ENCODE data around the gene TTC38. TPM values are rescaled to one million over a fixed set of nuclear protein-coding genes. Genes with fewer than 3 reads are reported as not detected.

Gene TTC38
- total and polyA plus RNA-seq, 4 donors = 14.8 to 33.9 (median 28.6) TPM

- no peak overlapping the region for H3K4me3 ChIP-seq
- WGBS, 2 donors = 96 to 98% methylated on average over 8 of the region's 8 CpGs
- peaks cover 0 to 18% (median 6%) of the 10 kb centered on the region in 5 donors for H3K4me1 ChIP-seq (ENCODE audit: control insufficient read depth in 5 of 5, insufficient read depth in 5 of 5, low read length in 5 of 5)
- no peak for TF ChIP-seq CTCF (IDR thresholded peaks at IDR 0.05; ENCODE audit: control extremely low read depth, extremely low read depth)
- H3K27me3 ChIP-seq (ENCODE audit: control insufficient read depth in 3 of 3, insufficient read depth in 3 of 3, low read length in 2 of 3) = no peaks in the 10 kb centered on the region
- H3K36me3 ChIP-seq (ENCODE audit: control insufficient read depth in 4 of 4, insufficient read depth in 4 of 4, low read length in 4 of 4) = peaks cover 8 to 36% (median 28%) of the 10 kb centered on the region in 4 donors
- no peak for ATAC-seq (ENCODE audit: insufficient read depth, low FRiP score)
- no peak overlapping the region for H3K27ac ChIP-seq (ENCODE audit: low read depth in 1 of 2, low read length in 1 of 2)
- H3K9ac ChIP-seq (ENCODE audit: insufficient read depth in 1 of 2, low read length in 2 of 2) = no peak overlapping the region
- H3K9me3 ChIP-seq (ENCODE audit: control insufficient read depth in 4 of 4, insufficient read depth in 3 of 4, low read length in 3 of 4) = no peaks in the 10 kb centered on the region
- no peak for DNase-seq
These were observed 4.4 kb downstream of the TTC38 start for GRCh38 chr22:46272196-46272595.

- no peak for TF ChIP-seq CTCF (IDR thresholded peaks at IDR 0.05; ENCODE audit: control extremely low read depth, extremely low read depth)
These were observed 5.1 kb downstream of the TTC38 start for GRCh38 chr22:46272762-46273431.

GRCh38 chr22:46273432-46274148 lies 5.8 kb downstream of the TTC38 start:
- 92 to 95% methylated on average over 12 of the region's 12 CpGs for WGBS, 2 donors
- DNase-seq = no peak
- Histone ChIP-seq H3K9ac (ENCODE audit: insufficient read depth in 1 of 2, low read length in 2 of 2) (no peak overlapping the region), H3K27ac (ENCODE audit: low read depth in 1 of 2, low read length in 1 of 2) (no peak overlapping the region), H3K27me3 (ENCODE audit: control insufficient read depth in 3 of 3, insufficient read depth in 3 of 3, low read length in 2 of 3) (no peaks in the 10 kb centered on the region), H3K4me3 (no peak overlapping the region), H3K36me3 (ENCODE audit: control insufficient read depth in 4 of 4, insufficient read depth in 4 of 4, low read length in 4 of 4) (peaks cover 9 to 47% (median 35%) of the 10 kb centered on the region in 4 donors), H3K4me1 (ENCODE audit: control insufficient read depth in 5 of 5, insufficient read depth in 5 of 5, low read length in 5 of 5) (peaks cover 0 to 10% (median 6%) of the 10 kb centered on the region in 5 donors), H3K9me3 (ENCODE audit: control insufficient read depth in 4 of 4, insufficient read depth in 3 of 4, low read length in 3 of 4) (no peaks in the 10 kb centered on the region)
- TF ChIP-seq CTCF (IDR thresholded peaks at IDR 0.05; ENCODE audit: control extremely low read depth, extremely low read depth) = no peak
- ATAC-seq (ENCODE audit: insufficient read depth, low FRiP score) = no peak

More at GRCh38 chr22:46272762-46273431, 5.1 kb downstream of the TTC38 start:
- no peak for DNase-seq
- no peak overlapping the region for H3K27ac ChIP-seq (ENCODE audit: low read depth in 1 of 2, low read length in 1 of 2)
- H3K27me3 ChIP-seq (ENCODE audit: control insufficient read depth in 3 of 3, insufficient read depth in 3 of 3, low read length in 2 of 3) = no peaks in the 10 kb centered on the region
- peaks cover 8 to 41% (median 30%) of the 10 kb centered on the region in 4 donors for H3K36me3 ChIP-seq (ENCODE audit: control insufficient read depth in 4 of 4, insufficient read depth in 4 of 4, low read length in 4 of 4)
- no peak for ATAC-seq (ENCODE audit: insufficient read depth, low FRiP score)
- H3K9me3 ChIP-seq (ENCODE audit: control insufficient read depth in 4 of 4, insufficient read depth in 3 of 4, low read length in 3 of 4) = no peaks in the 10 kb centered on the region
- no peak overlapping the region for H3K9ac ChIP-seq (ENCODE audit: insufficient read depth in 1 of 2, low read length in 2 of 2)
- peaks cover 0 to 15% (median 6%) of the 10 kb centered on the region in 5 donors for H3K4me1 ChIP-seq (ENCODE audit: control insufficient read depth in 5 of 5, insufficient read depth in 5 of 5, low read length in 5 of 5)
- WGBS, 2 donors = 94 to 97% methylated on average over 12 of the region's 12 CpGs
- no peak overlapping the region for H3K4me3 ChIP-seq

Measured in lung (tissue), 12 donors.